ENCODE measurements around the gene TRAPPC1. TPM values are rescaled to one million over a fixed set of nuclear protein-coding genes. Genes with fewer than 3 reads are reported as not detected.
A peak's percentile ranks its signal among the peaks of the same experiment; 100 is the strongest.

TRAPPC1 gene
- total and polyA plus RNA-seq, 2 of the 8 experiments (the other 6 are each of a cell fraction or from before 2014, with no cell fraction given) = 114 to 170 TPM

GRCh38 chr17:7915611-7916384 lies 15.9 kb downstream of the TRAPPC1 start, which contains the start of gene RNF227 (continued):
- peak in 1 of 2 experiments; percentile 67; a peak in 1 of 4 replicates for TF ChIP-seq SIN3A (conservative IDR thresholded peaks at IDR 0.05 in 1 of 2, IDR thresholded peaks at IDR 0.05 in 1 of 2; ENCODE audit: low read depth in 1 of 2, low read length in 2 of 2)
- no peak for TF ChIP-seq GABPA (IDR thresholded peaks at IDR 0.05; ENCODE audit: borderline replicate concordance, insufficient read depth, low read length)
- peak; percentile 41; the same call in 1 of the 2 replicates for TF ChIP-seq CHD2 (IDR thresholded peaks at IDR 0.05; ENCODE audit: low read length)
- TF ChIP-seq BACH1 (IDR thresholded peaks at IDR 0.05; ENCODE audit: low read length) = 0 out of 2 replicates have a peak, but pooled peaks have one; percentile 37
- 0 out of 2 replicates have a peak, but pooled peaks have one; percentile 70 for TF ChIP-seq RBBP5 (IDR thresholded peaks at IDR 0.05; ENCODE audit: borderline replicate concordance, low read depth, low read length)
- peak in 1 of 2 experiments; percentile 28; a peak in 1 of 4 replicates for TF ChIP-seq HDAC2 (IDR thresholded peaks at IDR 0.05; ENCODE audit: borderline replicate concordance in 1 of 2, low read depth in 2 of 2, low read length in 2 of 2)
- no peak for TF ChIP-seq NANOG (IDR thresholded peaks at IDR 0.05; ENCODE audit: insufficient read depth, low read depth, low read length, poor library complexity, severe bottlenecking)
- TF ChIP-seq GTF2F1 (IDR thresholded peaks at IDR 0.05; ENCODE audit: borderline replicate concordance, low read depth, low read length) = no peak
- peak; percentile 37; the same call in 1 of the 2 replicates for TF ChIP-seq NRF1 (IDR thresholded peaks at IDR 0.05; ENCODE audit: low read depth, low read length)
- peak; percentile 61 for TF ChIP-seq RNF2 (IDR thresholded peaks at IDR 0.05; ENCODE audit: borderline replicate concordance, low read depth, low read length, missing control alignments, poor library complexity, severe bottlenecking)
- peak; percentile 94 for TF ChIP-seq KDM4A (IDR thresholded peaks at IDR 0.05; ENCODE audit: low read depth, low read length, severe bottlenecking)
- TF ChIP-seq E2F6 (IDR thresholded peaks at IDR 0.05) = peak; percentile 98
- no peak for TF ChIP-seq SAP30 (IDR thresholded peaks at IDR 0.05; ENCODE audit: insufficient read depth, insufficient replicate concordance, low read length)
- TF ChIP-seq EGR1 (IDR thresholded peaks at IDR 0.05; ENCODE audit: borderline replicate concordance, low read depth, low read length) = peak; percentile 49; the same call in 1 of the 2 replicates
- TF ChIP-seq USF2 (IDR thresholded peaks at IDR 0.05; ENCODE audit: low read length) = peak; percentile 85
